HG02938 (cell line): ENCODE results near the gene HOMER2.
"Not testable (repeated sequence)": the region's sequence is repeated elsewhere in the genome, so short reads cannot be mapped to it uniquely, and the experiment has no call there.

Experiments used
- ATAC-seq: cut with Tn5 transposase; IDR thresholded peaks from one replicate; pipeline ENCODE4 v1.9.1; 2021; ENCODE audit warnings: mild to moderate bottlenecking, moderate library complexity; ENCODE audit not compliant: unreplicated experiment

The HOMER2 gene

DNA sequence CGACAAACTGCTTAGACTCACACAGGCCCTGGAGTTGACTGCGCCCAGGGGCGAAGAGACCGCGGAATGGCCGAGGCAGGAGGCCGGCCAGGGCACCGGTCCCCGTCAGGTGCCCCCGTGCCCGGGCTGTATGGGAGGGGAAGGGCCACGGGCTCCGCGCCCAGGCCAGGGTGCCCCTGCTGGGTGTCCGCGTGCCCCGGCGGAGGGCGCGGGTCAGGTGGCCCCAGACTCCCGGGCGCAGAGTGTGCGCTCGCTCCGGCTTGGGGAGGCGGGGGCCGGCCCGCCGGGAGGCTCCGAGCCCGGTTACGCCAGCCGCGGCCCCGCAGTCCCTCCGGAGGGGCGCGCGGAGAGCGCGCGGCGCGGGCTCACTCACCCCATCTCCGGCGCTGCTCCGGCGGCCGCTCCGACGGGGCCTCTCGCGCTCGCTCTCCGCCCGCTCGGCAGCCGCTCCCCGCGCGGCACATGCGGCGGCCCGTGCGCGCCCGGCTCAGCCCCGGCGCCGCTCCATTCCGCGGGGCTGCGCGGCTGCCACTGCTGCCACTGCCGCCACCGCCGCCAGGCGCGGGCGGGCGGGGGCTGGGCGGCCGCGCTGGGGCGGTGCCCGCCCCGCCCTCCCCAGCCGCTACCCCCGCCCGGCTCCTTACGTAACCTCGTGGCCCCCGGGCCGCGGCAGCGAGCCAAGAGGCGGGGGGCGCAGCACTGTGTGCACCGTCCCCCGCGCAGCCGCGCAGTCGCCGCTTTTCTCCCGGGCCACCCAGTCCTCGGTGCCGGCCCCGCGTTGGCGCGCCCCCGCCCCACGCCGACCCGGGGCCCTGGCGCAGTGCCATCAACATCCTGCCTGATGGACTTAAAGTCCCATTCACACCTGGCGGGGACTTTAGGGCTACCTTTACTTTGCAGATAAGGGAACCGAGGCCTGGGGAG, at the start of gene HOMER2:
Gene HOMER2 (minus strand): TSS at position 563 of the 924 bp plus-strand sequence. CDS start 185 bp downstream, at position 378.
- no peak for ATAC-seq

DNA sequence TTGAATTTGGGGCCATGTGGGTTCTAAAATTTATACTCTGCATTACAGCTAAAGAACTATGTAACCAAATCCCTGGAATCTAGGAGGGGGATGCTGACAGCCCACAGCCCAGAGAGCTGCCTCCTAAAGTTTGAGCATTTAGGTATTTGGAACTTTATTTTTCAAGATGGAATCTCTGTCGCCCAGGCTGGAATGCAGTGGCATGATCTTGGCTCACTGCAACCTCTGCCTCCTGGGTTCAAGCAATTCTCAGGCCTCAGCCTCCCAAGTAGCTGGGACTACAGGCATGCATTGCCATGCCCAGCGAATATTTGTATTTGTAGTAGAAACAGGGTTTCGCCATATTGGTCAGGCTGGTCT, 48.1 kb upstream of the HOMER2 start:
- ATAC-seq = not testable (repeated sequence)

DNA sequence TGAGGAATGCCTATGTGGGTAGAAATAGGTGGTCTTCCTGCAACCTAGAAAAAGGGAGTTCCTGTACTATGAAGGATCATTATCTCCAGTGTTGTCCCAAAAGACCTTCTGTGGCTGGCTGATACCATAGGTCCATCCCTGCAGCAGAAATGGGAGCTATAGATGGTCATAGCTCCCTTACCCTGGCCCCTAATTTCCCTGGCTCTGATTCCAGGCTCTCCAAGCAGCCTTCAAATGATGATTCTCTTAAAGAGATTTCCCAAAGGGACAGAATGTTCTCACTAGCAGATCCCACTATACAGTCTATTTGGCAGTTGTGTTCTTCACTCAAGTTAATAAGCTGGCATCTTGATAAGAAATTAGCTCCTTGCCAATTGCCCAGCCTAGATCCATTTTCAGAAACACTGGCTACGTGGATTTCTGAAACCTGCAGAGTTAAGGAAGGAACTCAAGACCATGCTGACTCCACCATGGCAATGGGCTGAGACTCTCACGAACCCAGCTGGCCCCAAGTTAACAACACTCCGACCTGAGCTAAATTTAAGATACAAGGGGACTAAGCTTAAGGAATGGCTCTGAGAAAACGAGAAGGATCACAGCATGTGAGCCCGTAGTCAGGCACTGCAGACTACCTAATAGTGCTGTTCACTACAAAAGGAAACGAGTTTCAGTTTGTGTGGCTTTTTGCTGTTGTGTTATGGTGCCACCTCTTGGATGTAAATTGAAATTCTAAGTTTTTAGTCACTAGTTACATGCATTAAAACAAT, 47.6 kb upstream of the HOMER2 start:
- ATAC-seq = peak; percentile 78

DNA sequence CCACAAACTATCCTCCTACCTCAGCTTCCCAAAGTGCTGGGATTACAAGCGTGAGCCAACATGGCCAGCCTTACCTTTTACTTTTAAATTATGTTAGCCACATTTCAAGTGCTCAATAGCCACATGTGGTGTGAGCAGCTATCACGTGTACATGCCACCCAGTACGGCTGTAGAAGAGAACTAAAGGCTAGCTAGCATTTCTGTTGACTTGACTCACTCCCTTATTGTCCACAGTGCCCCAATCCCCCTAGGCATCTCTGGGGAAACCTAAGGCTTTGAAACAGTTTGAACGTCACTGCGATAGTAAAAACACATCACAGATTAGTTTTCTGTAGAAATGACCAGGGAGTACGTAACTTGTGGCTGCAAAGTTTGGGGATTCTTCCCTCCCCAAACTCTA, 46.9 kb upstream of the HOMER2 start:
- ATAC-seq = no peak

DNA sequence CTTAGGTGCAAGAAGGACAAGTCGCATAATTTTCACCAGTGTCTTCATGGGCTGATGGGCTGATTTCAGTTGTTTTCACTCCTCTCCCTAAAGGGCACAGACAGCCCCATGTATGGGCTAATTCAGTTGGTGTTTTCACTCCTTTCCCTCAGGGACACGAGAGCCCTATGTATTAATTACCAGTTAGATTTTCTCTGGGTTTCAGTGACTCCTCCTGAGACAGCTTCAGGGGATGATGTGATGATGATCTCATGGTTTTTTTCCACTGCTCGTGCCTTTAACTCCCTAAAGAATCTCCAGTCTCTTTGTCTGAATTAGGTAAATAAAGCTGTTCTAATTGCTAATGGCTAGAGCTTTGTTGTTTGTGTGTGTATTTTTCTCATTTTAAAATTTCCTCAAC, 43.4 kb upstream of the HOMER2 start:
- no peak for ATAC-seq

DNA sequence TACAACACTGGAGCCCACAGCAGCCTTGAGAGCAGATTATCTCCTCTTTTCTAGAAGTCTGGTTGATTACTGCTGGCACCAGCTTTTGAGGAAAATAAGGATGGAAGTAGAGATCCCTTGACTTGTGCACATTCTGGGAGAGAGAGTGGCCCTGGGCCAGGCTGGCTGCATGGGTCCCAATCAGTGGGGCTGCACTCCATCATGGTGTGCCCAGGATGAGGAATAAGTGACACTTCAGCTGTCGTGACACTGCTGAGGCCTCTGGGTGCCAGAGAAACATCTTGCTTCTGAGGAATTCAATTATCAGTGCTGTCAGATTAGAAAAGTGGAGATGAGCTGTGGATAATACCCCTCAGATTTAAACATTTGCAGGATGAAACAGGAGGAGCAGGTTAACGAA, 42.6 kb upstream of the HOMER2 start:
- no peak for ATAC-seq

DNA sequence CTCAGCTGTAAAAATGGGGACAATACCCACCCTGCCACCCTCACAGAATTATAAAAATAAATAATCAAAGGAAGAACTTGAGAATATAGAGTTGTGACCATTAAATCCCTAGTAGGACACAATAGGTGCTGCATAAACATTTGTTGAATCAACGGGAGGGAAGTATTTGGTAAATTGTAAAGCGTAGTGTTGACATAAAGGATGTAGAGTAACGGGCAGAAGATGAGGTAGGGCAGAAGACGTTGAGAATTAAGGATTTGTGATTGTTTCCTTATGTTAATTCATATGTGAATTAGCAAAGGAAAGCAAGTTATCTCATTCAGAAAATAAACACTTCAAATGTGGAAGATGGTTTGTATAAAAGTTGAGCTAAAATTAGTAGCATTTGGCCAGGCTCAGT, 40.6 kb upstream of the HOMER2 start:
- no peak for ATAC-seq

DNA sequence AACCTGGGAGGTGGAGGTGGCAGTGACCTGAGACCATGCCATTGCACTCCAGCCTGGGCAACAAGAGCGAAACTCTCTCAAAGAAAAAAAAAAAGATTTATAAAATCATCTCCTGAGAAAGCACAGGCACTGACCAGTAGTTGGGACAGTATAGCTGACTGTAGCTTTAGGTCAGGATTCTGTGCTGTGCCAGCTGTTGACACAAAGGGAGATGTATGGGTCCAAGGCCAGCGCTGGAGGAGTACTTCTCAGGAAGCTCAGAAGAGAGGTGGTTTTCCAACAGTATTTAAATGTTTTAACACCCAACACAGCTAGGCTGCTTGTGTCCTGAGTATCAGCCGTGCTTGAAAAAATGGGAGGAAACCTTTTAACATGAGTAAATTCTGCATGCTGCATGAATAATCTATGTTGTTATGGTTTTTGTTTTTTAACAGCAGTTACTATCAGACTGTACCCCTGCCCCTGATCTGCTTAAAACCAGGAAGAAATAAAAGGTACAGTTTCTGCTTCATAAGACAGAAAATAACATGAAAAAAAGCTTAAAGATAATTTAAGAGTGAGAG, 40.0 kb upstream of the HOMER2 start:
- ATAC-seq = no peak

DNA sequence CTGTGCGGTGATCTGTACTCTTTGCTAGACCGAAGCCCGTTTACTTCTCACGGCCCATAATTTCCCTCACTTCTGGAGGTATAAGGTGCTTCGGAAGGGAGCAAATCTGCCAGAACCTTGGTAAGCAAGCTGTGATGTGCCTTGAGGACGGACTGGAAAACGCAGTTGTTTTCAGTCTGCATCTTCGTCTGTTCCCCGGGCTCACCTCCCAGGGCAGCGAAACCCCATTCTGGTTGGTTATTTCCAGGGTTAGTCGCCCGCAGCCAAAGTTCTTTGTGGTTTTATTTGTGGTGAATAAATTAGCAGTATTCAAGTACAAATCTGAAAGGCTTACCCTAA, 33.9 kb upstream of the HOMER2 start:
- peak; percentile 26 for ATAC-seq

DNA sequence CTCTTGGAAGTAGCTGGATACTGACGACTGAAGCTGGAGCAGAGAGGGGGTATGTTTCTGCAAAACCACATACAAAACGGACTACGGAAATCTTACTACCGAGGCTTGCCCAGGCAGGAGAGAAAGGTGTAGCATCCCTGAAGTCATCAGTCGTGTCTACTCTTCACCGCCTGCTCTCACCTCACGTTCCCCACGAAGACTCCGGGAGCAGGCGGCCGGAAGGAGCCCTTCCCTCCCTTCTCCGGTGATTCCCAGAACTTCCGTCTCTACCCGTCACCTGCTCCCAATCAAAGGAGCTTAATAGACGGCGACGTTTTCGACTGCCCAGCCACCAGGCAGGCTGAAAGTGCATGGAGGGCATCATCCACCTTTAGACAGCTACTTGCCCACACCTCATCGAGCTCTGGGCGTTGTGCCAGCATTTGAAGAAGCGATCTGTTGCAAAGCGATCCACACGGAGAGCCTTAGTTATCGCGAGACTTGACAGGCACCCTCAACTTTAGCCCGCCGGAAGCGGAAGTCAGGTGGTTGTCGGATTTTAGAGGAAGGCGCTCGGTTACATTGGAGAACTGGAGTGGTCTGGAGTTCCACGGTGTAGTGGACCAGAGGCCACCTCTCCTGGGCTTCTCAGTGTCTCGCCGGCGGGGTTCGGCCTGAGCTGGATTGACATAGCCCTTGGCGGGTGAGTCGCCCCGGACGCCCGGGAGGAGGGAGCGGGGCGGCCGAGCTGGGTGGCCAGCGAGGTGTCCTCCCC, 33.3 kb upstream of the HOMER2 start, which contains the start of gene RAMAC:
Gene RAMAC (plus strand): TSS at position 523 of the 754 bp plus-strand sequence. CDS start 2,809 bp downstream, outside the sequence.
- ATAC-seq = peak; percentile 95

DNA sequence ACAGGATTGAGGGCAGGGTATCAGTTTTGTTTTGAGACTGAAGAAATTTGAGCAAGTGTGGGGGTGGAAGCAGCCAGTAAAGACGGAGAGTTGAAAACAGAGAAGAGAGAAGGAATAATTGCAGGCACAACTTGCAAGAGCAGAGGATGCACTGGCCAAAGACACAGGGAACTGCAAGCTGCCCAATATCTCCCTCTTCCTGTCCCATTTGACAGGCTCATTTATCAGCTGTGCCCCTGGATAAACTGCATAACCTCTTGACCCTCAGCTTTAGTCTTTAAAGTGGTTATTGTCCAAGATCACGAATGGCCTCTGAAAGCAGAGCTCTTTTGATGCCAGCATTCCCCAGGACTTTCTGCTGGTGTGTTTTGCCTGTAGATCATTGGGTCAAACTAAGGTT, 28.5 kb upstream of the HOMER2 start:
- ATAC-seq = no peak

DNA sequence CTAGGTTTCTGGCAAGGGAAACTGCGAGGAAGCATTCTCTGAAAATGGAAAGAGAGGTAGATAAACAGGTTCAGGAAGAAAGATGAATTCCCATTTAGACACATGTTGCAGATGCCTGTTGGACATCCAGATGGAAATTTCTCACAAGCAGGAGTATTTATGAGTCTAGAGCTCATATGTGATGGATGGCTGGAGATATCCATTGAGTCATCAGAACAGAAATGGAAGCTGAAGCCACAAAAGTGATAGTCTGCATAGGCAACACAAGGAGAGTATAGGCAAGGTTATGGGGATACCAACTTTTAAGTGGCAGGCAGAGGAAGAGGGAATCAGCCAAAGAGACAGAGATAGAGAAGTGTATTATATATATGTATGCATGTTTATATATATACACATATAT, 27.2 kb upstream of the HOMER2 start:
- ATAC-seq = no peak

DNA sequence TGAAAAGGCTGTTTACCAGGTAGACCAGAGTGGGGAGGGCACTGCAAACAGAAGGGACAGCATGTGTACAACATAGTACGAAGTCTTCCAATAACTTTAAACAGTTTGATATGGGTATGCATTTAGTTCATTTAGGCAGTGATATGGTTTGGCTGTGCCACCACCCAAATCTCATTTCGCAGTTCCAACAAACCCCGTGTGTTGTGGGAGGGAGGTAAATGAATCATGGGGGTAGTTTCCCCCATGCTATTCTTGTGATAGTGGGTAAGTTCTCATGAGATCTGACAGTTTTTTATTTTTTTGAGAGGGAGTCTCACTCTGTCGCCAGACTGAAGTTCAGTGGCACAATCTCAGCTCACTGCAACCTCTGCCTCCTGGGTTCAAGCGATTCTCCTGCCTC, 25.9 kb upstream of the HOMER2 start:
- ATAC-seq = no peak

DNA sequence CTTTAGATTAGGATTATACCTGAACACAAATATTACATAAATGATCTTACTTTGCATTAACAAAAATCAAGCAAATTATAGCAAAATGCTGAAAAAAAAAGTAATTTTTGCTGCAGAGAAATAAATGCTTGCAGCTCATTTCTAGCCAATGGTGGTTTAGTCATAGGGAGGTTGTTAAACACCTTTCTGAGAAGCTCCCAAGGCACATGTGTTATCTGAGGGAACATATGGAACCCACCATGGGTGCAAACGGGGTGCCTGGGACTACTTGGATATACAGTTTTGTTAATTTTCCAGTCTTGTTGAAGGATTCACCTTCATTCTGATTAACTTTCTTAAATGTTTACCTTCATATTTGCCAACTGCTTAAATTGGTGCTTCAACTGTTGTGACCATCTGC, 24.6 kb upstream of the HOMER2 start:
- ATAC-seq = no peak

DNA sequence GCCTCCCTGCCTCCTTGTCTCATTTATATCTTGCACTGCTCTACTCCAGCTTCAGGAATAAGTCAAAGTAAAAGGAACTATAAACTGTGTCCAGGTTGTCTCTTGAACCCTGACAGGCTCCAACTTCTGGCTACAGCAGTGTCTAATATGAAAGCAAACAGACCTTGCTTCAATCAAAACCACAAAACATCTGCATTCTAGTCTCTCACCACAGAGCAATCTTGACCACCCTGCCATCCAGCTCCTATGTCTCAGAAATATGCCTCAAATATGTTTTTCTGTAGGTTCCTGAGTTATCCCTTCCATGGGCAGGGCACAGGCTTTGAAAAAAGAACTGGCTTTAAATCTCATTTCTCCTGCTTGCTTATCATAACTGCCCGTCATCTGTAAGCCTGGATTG, 20.5 kb upstream of the HOMER2 start:
- ATAC-seq = no peak

DNA sequence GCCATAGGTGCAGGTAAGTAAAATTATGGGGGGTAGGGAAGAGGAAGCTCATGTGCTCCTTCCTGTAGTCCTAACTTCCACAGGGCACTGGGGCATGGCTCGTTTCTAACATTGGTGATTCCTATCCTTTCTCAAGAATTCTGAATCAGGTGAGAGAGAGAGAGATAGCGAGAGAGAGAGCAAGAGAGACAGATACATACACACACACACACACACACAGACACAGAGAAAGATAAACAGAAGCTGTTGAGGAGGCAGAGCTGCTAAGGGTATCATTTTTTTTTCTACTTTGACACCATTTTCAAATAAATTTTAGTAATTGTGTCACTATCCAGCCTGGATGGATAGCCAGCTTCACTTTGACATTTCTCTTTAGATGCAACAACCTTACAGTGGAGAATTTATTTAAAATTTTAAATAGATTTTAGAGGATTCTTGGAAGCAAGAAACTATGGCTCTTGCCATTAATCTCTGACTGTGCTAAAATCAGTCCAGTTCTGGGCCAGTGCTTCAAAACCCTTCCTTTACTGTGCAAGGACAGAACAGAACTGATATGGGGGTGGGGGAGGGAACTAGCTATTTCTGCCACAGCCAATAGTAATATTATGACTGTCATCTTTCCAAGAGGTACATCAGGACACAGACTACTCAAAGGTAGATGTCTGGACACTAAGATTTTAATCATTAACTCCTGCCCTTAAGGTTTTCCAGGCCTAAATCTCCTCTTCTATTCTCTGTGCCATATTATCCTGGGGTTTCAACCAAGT, 18.9 kb upstream of the HOMER2 start:
- no peak for ATAC-seq

DNA sequence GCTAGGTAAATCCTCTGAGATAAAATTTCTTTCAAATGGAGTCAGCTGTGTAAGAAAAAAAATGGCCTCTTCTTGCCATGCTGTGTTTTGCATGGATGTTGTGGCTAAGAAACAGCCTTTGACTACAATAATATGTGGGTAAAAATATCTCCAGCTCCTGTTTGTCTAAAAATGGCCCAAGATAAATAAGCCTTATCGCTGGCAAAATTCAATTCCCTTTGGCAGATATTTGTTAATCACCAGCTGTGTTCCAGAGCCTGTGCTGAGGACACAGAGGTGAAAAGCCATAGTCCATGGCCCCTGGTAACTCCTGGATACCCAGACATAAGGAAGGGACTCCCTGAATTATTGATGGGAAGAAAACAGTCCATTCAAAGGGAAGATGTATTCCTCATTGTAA, 18.2 kb upstream of the HOMER2 start:
- no peak for ATAC-seq

DNA sequence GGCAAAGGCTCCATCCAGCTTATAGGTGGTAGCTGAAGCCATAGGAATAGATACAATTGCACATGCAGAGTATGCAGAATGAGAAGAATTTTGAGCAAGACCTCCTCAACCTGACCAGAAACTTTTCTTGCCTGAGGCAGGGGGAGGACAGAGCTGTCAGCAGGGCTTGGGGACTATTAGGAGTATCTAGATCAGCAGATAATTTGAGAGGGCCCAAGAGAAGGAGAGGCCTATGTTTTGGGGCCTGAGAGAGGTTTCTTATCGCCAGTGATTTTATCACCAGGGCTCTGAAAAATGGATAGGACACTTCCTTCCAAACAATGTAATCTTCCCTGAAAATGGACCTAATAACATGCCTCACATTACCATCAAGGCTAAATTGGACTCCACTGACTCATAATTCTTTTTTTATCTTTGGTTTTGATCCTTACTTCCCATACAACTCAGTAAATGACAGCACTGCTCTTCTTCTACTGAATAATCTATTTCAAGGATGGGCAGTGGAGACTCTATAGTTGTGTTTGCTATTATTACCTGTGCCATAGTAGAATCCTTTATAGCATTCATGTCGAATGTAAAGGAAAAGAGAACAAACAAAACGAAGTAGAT, 17.7 kb upstream of the HOMER2 start:
- no peak for ATAC-seq

DNA sequence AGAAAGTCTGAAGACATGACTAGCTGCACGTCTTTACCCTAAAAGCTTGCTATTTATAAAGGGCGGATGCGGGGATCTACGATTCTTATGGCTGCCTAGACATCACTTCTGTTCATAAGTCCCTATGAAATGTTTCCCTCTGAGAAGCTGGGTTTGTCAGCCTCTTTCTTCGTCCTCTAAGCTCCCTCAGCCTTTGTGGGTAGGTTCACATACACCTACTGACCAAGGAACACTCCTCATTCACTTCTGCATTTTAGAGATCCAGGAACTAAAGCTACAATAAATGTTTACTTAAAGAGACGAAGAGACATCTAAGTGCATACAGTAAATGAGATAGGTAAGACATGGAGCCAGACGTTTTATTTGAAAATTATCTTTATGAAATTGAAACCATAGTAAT, 16.8 kb upstream of the HOMER2 start:
- no peak for ATAC-seq

DNA sequence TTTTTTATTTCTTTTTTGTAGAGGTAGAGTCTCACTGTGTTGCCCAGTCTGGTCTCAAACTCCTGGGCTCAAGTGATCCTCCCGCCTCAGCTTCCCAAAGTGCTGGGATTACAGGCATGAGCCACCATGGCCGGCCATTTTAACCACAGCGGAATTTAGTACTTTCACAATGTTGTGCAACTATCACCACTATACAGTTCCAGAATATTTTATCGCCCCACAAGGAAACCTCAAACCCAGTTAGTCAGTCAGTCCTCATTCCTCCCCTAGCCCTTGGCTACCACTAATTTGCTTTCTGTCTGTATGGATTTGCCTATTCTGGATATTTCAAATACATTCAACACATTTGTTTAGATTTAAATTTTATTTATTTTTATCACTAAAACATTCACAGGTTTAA, 15.5 kb upstream of the HOMER2 start:
- ATAC-seq = no peak
